ENCODE data around the gene STK24.

The STK24 gene

GRCh38 chr13:98508280-98508679 lies 68.6 kb downstream of the STK24 start:
- DNase-seq = no peak

GRCh38 chr13:98507282-98507797 lies 69.6 kb downstream of the STK24 start:
- DNase-seq = no peak

- no peak for DNase-seq
These were observed 70.1 kb downstream of the STK24 start for GRCh38 chr13:98506728-98507230.

- no peak for DNase-seq
These were observed 70.6 kb downstream of the STK24 start for GRCh38 chr13:98506322-98506721.

- DNase-seq = no peak
These were observed 71.7 kb downstream of the STK24 start for GRCh38 chr13:98505217-98505616.

- DNase-seq = no peak
These were observed 72.4 kb downstream of the STK24 start for GRCh38 chr13:98504371-98504963.

- DNase-seq = no peak
These were observed 72.9 kb downstream of the STK24 start for GRCh38 chr13:98504029-98504351.

GRCh38 chr13:98503175-98504028 lies 73.5 kb downstream of the STK24 start:
- DNase-seq = no peak

- no peak for DNase-seq
These were observed 75.9 kb downstream of the STK24 start for GRCh38 chr13:98500963-98501421.

GRCh38 chr13:98496966-98497365 lies 79.9 kb downstream of the STK24 start:
- DNase-seq = no peak

- DNase-seq = no peak
These were observed 80.5 kb downstream of the STK24 start for GRCh38 chr13:98496479-98496791.

- DNase-seq = no peak
These were observed 81.1 kb downstream of the STK24 start for GRCh38 chr13:98495627-98496478.

- no peak for DNase-seq
These were observed 82.1 kb downstream of the STK24 start for GRCh38 chr13:98494769-98495168.

- no peak for DNase-seq
These were observed 83.7 kb downstream of the STK24 start for GRCh38 chr13:98493042-98493712.

- no peak for DNase-seq
These were observed 84.4 kb downstream of the STK24 start for GRCh38 chr13:98492335-98493041.

GRCh38 chr13:98490866-98491265 lies 86.0 kb downstream of the STK24 start:
- no peak for DNase-seq

- DNase-seq = no peak
These were observed 86.6 kb downstream of the STK24 start for GRCh38 chr13:98490195-98490836.

GRCh38 chr13:98489446-98490194 lies 87.3 kb downstream of the STK24 start:
- DNase-seq = no peak

- DNase-seq = no peak
These were observed 88.2 kb downstream of the STK24 start for GRCh38 chr13:98488736-98489135.

- DNase-seq = no peak
These were observed 89.4 kb downstream of the STK24 start for GRCh38 chr13:98487522-98487921.

GRCh38 chr13:98487016-98487415 lies 89.9 kb downstream of the STK24 start:
- no peak for DNase-seq

Data from NCI-H1694 (cell line).